ENCODE measurements around the gene JKAMP.

GRCh38 chr14:59482541-59483331 lies 1.6 kb upstream of the JKAMP start:
- TF ChIP-seq EP300 (IDR thresholded peaks at IDR 0.05) (no peak), CTCF (IDR thresholded peaks at IDR 0.05) (no peak)

Measured in stomach (tissue), 4 donors.